HCT116 (cell line): ENCODE data around the gene DAGLA. TPM values are rescaled to one million over a fixed set of nuclear protein-coding genes. Genes with fewer than 3 reads are reported as not detected.

Experiments used
- ATAC-seq: fragments of 200-7000 bp; cut with Tn5 transposase; 2 replicates; pipeline ENCODE4 v1.9.1; 2020; ENCODE audit warnings: mild to moderate bottlenecking, moderate library complexity
- BruUV-seq: library from RNA; stranded (reverse); fragments of 400-500 nt; replicated peaks from 2 replicates; lab custom pipeline; 2021; lab: Mats Ljungman, UMichigan
- CTCF ChIA-PET: fragments of 300-600 bp; sonication (Branson Sonifier 250); formaldehyde crosslinking; loops from one replicate; lab custom pipeline; 2021; ENCODE audit warnings: antibody characterized with exemption; lab: Charles Lee
- POLR2A ChIA-PET: fragments of 300-600, 350-600 bp; sonication (Branson Sonifier 250); formaldehyde crosslinking; loops from one replicate; lab custom pipeline; 2021; ENCODE audit warnings: antibody characterized with exemption; lab: Charles Lee
- RAD21 ChIA-PET, 2 experiments: fragments of 300-600 bp; sonication (Branson Sonifier 250); formaldehyde crosslinking; loops; one replicate each; lab custom pipeline; 2023; ENCODE audit warnings: low total read pairs in 2 of 2; ENCODE audit not compliant: uncharacterized antibody in 2 of 2, unreplicated experiment in 2 of 2, low non-redundant PET in 1 of 2; lab: Charles Lee
- DNase-seq: peaks from one replicate; pipeline ENCODE4 v3.0.0-alpha.2; 2010; ENCODE audit warnings: low read depth, low spot score
- H2AFZ ChIP-seq: fragments of 200-600 bp; shearing (Covaris generic), sonication (generic); 2 replicates; pipeline ENCODE4 v1.6.1; 2017; ENCODE audit warnings: low read depth, mixed run types, mixed read lengths, antibody characterized with exemption, low read length; ENCODE audit not compliant: poor library complexity, severe bottlenecking
- H3K27ac ChIP-seq: 2 replicates; pipeline ENCODE4 v1.5.1; 2012; ENCODE audit warnings: low read depth, low read length
- H3K27me3 ChIP-seq: fragments of 200-600 bp; sonication (generic); 2 replicates; pipeline ENCODE4 v1.6.1; 2016; ENCODE audit warnings: mixed run types, low read length, mixed read lengths; ENCODE audit not compliant: insufficient read depth
- H3K36me3 ChIP-seq, 2 experiments: fragments of 200-500 bp in 1 of 2; fragments of 200-600 bp in 1 of 2; sonication (Bioruptor generic) in 1 of 2; sonication (generic) in 1 of 2; 2 replicates each; pipeline versions ENCODE4 v1.5.1 to v1.6.1; 2014 to 2016; ENCODE audit warnings: low read length in 2 of 2, inconsistent platforms in 1 of 2, mixed read lengths in 1 of 2, mixed run types in 1 of 2; ENCODE audit not compliant: insufficient read depth in 2 of 2, control insufficient read depth in 1 of 2
- H3K4me1 ChIP-seq, 2 experiments: fragments of 200-600 bp in 1 of 2; sonication (generic) in 1 of 2; 2 replicates each; pipeline versions ENCODE4 v1.5.1 to v1.6.1; 2012 to 2017; ENCODE audit warnings: low read length in 2 of 2, inconsistent platforms in 1 of 2, mild to moderate bottlenecking in 1 of 2, mixed read lengths in 1 of 2, mixed run types in 1 of 2, moderate library complexity in 1 of 2; ENCODE audit not compliant: insufficient read depth in 2 of 2, control insufficient read depth in 1 of 2
- H3K4me2 ChIP-seq: fragments of 200-600 bp; sonication (generic); 2 replicates; pipeline ENCODE4 v1.6.1; 2017; ENCODE audit warnings: mixed run types, low read length, mixed read lengths
- H3K4me3 ChIP-seq, 2 experiments: fragments of 200-600 bp in 1 of 2; sonication (generic) in 1 of 2; replicated peaks in 1 of 2; 2 replicates each; pipeline ENCODE4 v1.5.1; 2011 to 2016; ENCODE audit warnings: low read length in 2 of 2, control low read depth in 1 of 2, low read depth in 1 of 2, mild to moderate bottlenecking in 1 of 2, mixed read lengths in 1 of 2, mixed run types in 1 of 2
- H3K79me2 ChIP-seq: fragments of 200-600 bp; sonication (generic); 2 replicates; pipeline ENCODE4 v1.6.1; 2017; ENCODE audit warnings: mild to moderate bottlenecking, mixed run types, low read length, moderate library complexity, mixed read lengths; ENCODE audit not compliant: insufficient read depth
- H3K9ac ChIP-seq: fragments of 200-600 bp; sonication (generic); 2 replicates; pipeline ENCODE4 v1.6.1; 2016; ENCODE audit warnings: low read length, mixed read lengths
- H3K9me2 ChIP-seq: fragments of 200-600 bp; sonication (generic), shearing (Covaris generic); 2 replicates; pipeline ENCODE4 v1.6.1; 2017; ENCODE audit warnings: mixed run types, mild to moderate bottlenecking, moderate library complexity; ENCODE audit not compliant: insufficient read depth
- H3K9me3 ChIP-seq, 2 experiments: fragments of 200-500 bp in 1 of 2; fragments of 200-600 bp in 1 of 2; sonication (Bioruptor generic) in 1 of 2; sonication (generic) in 1 of 2; 2 replicates each; pipeline ENCODE4 v1.6.1; 2014 to 2017; ENCODE audit warnings: low read length in 2 of 2, mixed read lengths in 2 of 2, inconsistent platforms in 1 of 2, low read depth in 1 of 2, mild to moderate bottlenecking in 1 of 2, mixed run types in 1 of 2, moderate library complexity in 1 of 2; ENCODE audit not compliant: control insufficient read depth in 1 of 2, insufficient read depth in 1 of 2
- H4K20me1 ChIP-seq: fragments of 200-600 bp; sonication (generic), shearing (Covaris generic); 2 replicates; pipeline ENCODE4 v1.6.1; 2017; ENCODE audit warnings: mixed run types, mild to moderate bottlenecking, moderate library complexity; ENCODE audit not compliant: insufficient read depth
- EGR1 ChIP-seq: IDR thresholded peaks from 2 replicates; pipeline ENCODE4 v1.6.1; 2012; ENCODE audit warnings: low read depth
- EZH2 ChIP-seq: fragments of 200-600 bp; sonication (generic); IDR thresholded peaks from 2 replicates; pipeline ENCODE4 v1.6.1; 2017; ENCODE audit warnings: antibody characterized with exemption, mixed run types
- POLR2AphosphoS5 ChIP-seq: IDR thresholded peaks from 2 replicates; pipeline ENCODE4 v1.6.1; 2011; ENCODE audit warnings: mild to moderate bottlenecking, low read depth, low read length, moderate library complexity
- REST ChIP-seq: IDR thresholded peaks from 2 replicates; pipeline ENCODE4 v1.6.1; 2012; ENCODE audit warnings: low read depth
- SIN3A ChIP-seq: IDR thresholded peaks from 2 replicates; pipeline ENCODE4 v1.6.1; 2012; ENCODE audit warnings: low read depth
- YY1 ChIP-seq: IDR thresholded peaks from 2 replicates; pipeline ENCODE4 v1.6.1; 2011; ENCODE audit warnings: low read length, low read depth, moderate library complexity, mild to moderate bottlenecking; ENCODE audit not compliant: insufficient replicate concordance; ENCODE audit errors: extremely low read depth
- ZNF274 ChIP-seq: fragments of 200-500 bp; sonication (Bioruptor generic); IDR thresholded peaks from 2 replicates; pipeline ENCODE4 v1.6.1; 2014; ENCODE audit warnings: mild to moderate bottlenecking, low read depth, low read length, inconsistent platforms
- intact Hi-C: fragments of 100-400 bp; cut with micrococcal nuclease; formaldehyde crosslinking; loops from 2 replicates; pipeline ENCODE4 v1.10.0; 2022
- microRNA counts: library from miRNA; unstranded; fragments of <30 nt; microRNA quantifications from one replicate; lab custom pipeline; 2015
- total RNA-seq: library from RNA; stranded (reverse); gene quantifications from one replicate; pipeline ENCODE4 v1.2.1, GENCODE V29; 2021; ENCODE audit not compliant: unreplicated experiment

DAGLA gene
- total RNA-seq, 1 experiment from 2014 or later: 2.7 TPM

- POLR2A ChIA-PET: interaction anchor here (2.0 to 3.4 kb wide), 2 partner anchors 19 to 313 kb away, joined by 5 to 33 read pairs; no protein-coding TSS in a partner anchor
- intact Hi-C loops: loop anchor here (2.0 kb wide), 1 partner anchor 413 kb away; the partner anchor contains the start of gene SCGB2A1
- Histone ChIP-seq H3K4me3 (no peak overlapping the region), H3K79me2 (peaks cover 93% of the 10 kb centered on the region), H3K4me1 (peaks cover 4 to 16% of the 10 kb centered on the region in 2 experiments; a peak in 2 of 4 replicates), H3K9ac (no peak overlapping the region), H3K4me2 (no peak overlapping the region), H3K9me3 (no peaks in the 10 kb centered on the region), H3K36me3 (peaks cover 10 to 43% of the 10 kb centered on the region in 2 experiments), H3K27ac (no peak overlapping the region), H2AFZ (no peak overlapping the region), H3K9me2 (no peaks in the 10 kb centered on the region), H3K27me3 (no peaks in the 10 kb centered on the region), H4K20me1 (peaks cover 10% of the 10 kb centered on the region; the same call in 1 of the 2 replicates)
- RAD21 ChIA-PET: interaction anchor here (1.8 to 2.2 kb wide), 2 partner anchors 152 to 286 kb away, joined by 7 read pairs; no protein-coding TSS in a partner anchor
- DNase-seq (no peak), ATAC-seq (no peak)
- CTCF ChIA-PET: interaction anchor here (1.4 to 5.2 kb wide), 6 partner anchors 18 to 312 kb away, joined by 4 to 111 read pairs (median 38); partner anchors contain the start of gene BEST1
- no TSS peak for BruUV-seq
- TF ChIP-seq EGR1: no peak
- TF ChIP-seq EZH2: no peak
- no peak for TF ChIP-seq YY1
- TF ChIP-seq SIN3A: no peak
- TF ChIP-seq POLR2AphosphoS5: no peak
- TF ChIP-seq REST: no peak
- TF ChIP-seq ZNF274: no peak
Observed at GRCh38 chr11:61795876-61796526, 115.8 kb downstream of the DAGLA start.

MicroRNA genes within 50 kb of the gene (microRNA counts, 767-probe panel; counts per million panel counts)
- not detected for microRNA hsa-miR-611 (lab: Ali Mortazavi, UCI)

Other genes starting within 250 kb of the DAGLA start
- gene LRRC10B, start 171.6 kb upstream of the DAGLA start, total RNA-seq: not detected
- gene SYT7, start 99.3 kb upstream of the DAGLA start, total RNA-seq: 27.4 TPM
- 52.3 TPM for gene MYRF, start 72.2 kb downstream of the DAGLA start, total RNA-seq
- 160 TPM for gene TMEM258, start 112.2 kb downstream of the DAGLA start, total RNA-seq
- 89.5 TPM for gene FEN1, start 112.5 kb downstream of the DAGLA start, total RNA-seq
- gene FADS1, start 136.6 kb downstream of the DAGLA start, total RNA-seq: 56.6 TPM
- 17.1 TPM for gene FADS2, start 147.9 kb downstream of the DAGLA start, total RNA-seq
- gene FADS3, start 211.2 kb downstream of the DAGLA start, total RNA-seq: 65.8 TPM
- gene RAB3IL1, start 237.2 kb downstream of the DAGLA start, total RNA-seq: 18.1 TPM